Hepatocyte (in vitro differentiated cells): ENCODE data around the gene CSRP3.

Source experiments
- CTCF ChIP-seq: fragments of 200-600 bp; sonication (generic); IDR thresholded peaks from 2 replicates; pipeline ENCODE4 v1.5.1; 2016; ENCODE audit warnings: antibody characterized with exemption, mild to moderate bottlenecking; ENCODE audit not compliant: poor library complexity
- EZH2 ChIP-seq: fragments of 200-600 bp; sonication (generic); IDR thresholded peaks from 2 replicates; pipeline ENCODE4 v1.6.1; 2016; ENCODE audit warnings: antibody characterized with exemption, mild to moderate bottlenecking, borderline replicate concordance
- EZH2phosphoT487 ChIP-seq: fragments of 200-600 bp; sonication (generic); IDR thresholded peaks from one replicate; pipeline ENCODE4 v1.6.1; 2018; ENCODE audit warnings: antibody characterized with exemption, mild to moderate bottlenecking, low read depth, moderate library complexity; ENCODE audit not compliant: unreplicated experiment, severe bottlenecking

GRCh38 chr11:19237381-19237780 is 35.6 kb upstream of the CSRP3 start:
- TF ChIP-seq CTCF (no peak), EZH2phosphoT487 (no peak), EZH2 (no peak)
